GM18507 (cell line): Measurements from ENCODE around the gene ENTPD6.
"Not testable (repeated sequence)": the region's sequence is repeated elsewhere in the genome, so short reads cannot be mapped to it uniquely, and the experiment has no call there.

Experiments used
- DNase-seq: peaks from one replicate; pipeline ENCODE4 v3.0.0; 2011; ENCODE audit warnings: low read depth; ENCODE audit not compliant: insufficient read length; ENCODE audit errors: extremely low spot score
- FAIRE-seq: peaks from 2 replicates; lab custom pipeline; 2011; peaks lifted over from hg19 to GRCh38; lab: Jason Lieb, UNC

ENTPD6 gene

GRCh38 chr20:25195014-25195961 is at the start of gene ENTPD6:
Gene ENTPD6, plus strand, starts transcription at chr20:25195712. Its CDS starts 10,825 bp downstream, at chr20:25206537.
- FAIRE-seq = peak; percentile 91
- DNase-seq = peak; percentile 98

GRCh38 chr20:25146976-25147375 is 48.5 kb upstream of the ENTPD6 start:
- DNase-seq (no peak), FAIRE-seq (no peak)

- no peak for DNase-seq
- no peak for FAIRE-seq
These were observed 47.8 kb upstream of the ENTPD6 start for GRCh38 chr20:25147716-25148115.

- DNase-seq (no peak), FAIRE-seq (no peak)
These were observed 47.1 kb upstream of the ENTPD6 start for GRCh38 chr20:25148181-25148981.

- no peak for FAIRE-seq
- no peak for DNase-seq
These were observed 46.3 kb upstream of the ENTPD6 start for GRCh38 chr20:25148982-25149846.

GRCh38 chr20:25150016-25150415 is 45.5 kb upstream of the ENTPD6 start:
- no peak for FAIRE-seq
- DNase-seq = no peak

GRCh38 chr20:25158043-25158442 is 37.5 kb upstream of the ENTPD6 start:
- DNase-seq (no peak), FAIRE-seq (no peak)

- FAIRE-seq = no peak
- DNase-seq = no peak
These were observed 35.0 kb upstream of the ENTPD6 start for GRCh38 chr20:25160467-25160866.

GRCh38 chr20:25160897-25161296 is 34.6 kb upstream of the ENTPD6 start:
- DNase-seq = no peak
- no peak for FAIRE-seq

GRCh38 chr20:25165128-25165527 is 30.4 kb upstream of the ENTPD6 start:
- no peak for FAIRE-seq
- no peak for DNase-seq

- DNase-seq, FAIRE-seq: not testable (repeated sequence)
These were observed 29.3 kb upstream of the ENTPD6 start for GRCh38 chr20:25166105-25166782.

GRCh38 chr20:25173321-25173720 is 22.2 kb upstream of the ENTPD6 start:
- DNase-seq (no peak), FAIRE-seq (no peak)

- DNase-seq = no peak
- no peak for FAIRE-seq
These were observed 21.6 kb upstream of the ENTPD6 start for GRCh38 chr20:25173886-25174308.

- no peak for FAIRE-seq
- no peak for DNase-seq
These were observed 19.3 kb upstream of the ENTPD6 start for GRCh38 chr20:25176184-25176583.

- no peak for DNase-seq
- FAIRE-seq = no peak
These were observed 17.6 kb upstream of the ENTPD6 start for GRCh38 chr20:25177890-25178321.

- FAIRE-seq (peak; percentile 83), DNase-seq (no peak)
These were observed 16.7 kb upstream of the ENTPD6 start for GRCh38 chr20:25178563-25179438.

GRCh38 chr20:25179439-25180089 is 15.9 kb upstream of the ENTPD6 start:
- FAIRE-seq = no peak

More at GRCh38 chr20:25179439-25180089, 15.9 kb upstream of the ENTPD6 start:
- DNase-seq = no peak
